Psoas muscle (tissue), 8 donors: ENCODE data around the gene ABCA2. TPM values are rescaled to one million over a fixed set of nuclear protein-coding genes. Genes with fewer than 3 reads are reported as not detected.

Source experiments
- ATAC-seq, 4 donors: fragments of 200-7000 bp; cut with Tn5 transposase; one replicate each; pipeline ENCODE4 v1.9.1; 2020; ENCODE audit warnings: moderate library complexity in 3 of 4, mild to moderate bottlenecking in 2 of 4
- DNase-seq, 2 donors: peaks; one replicate each; pipeline ENCODE4 v3.0.0-alpha.2; 2020
- H3K27ac ChIP-seq: fragments of 200-600 bp; one replicate; pipeline ENCODE4 v1.8.0; 2022
- H3K27me3 ChIP-seq, 3 donors: fragments of 200-600 bp in 1 of 3; one replicate each; pipeline versions ENCODE4 v1.6.1 to v1.8.0; 2013 to 2022; ENCODE audit warnings: low read length in 2 of 3, mild to moderate bottlenecking in 2 of 3, moderate library complexity in 1 of 3; ENCODE audit not compliant: insufficient read depth in 3 of 3
- H3K36me3 ChIP-seq, 2 donors: fragments of 200-600 bp in 1 of 2; one replicate each; pipeline versions ENCODE4 v1.6.1 to v1.8.0; 2013 to 2022; ENCODE audit warnings: low read depth in 1 of 2, mild to moderate bottlenecking in 1 of 2, moderate library complexity in 1 of 2; ENCODE audit not compliant: insufficient read depth in 1 of 2
- H3K4me1 ChIP-seq: fragments of 200-600 bp; one replicate; pipeline ENCODE4 v1.8.0; 2022
- H3K4me3 ChIP-seq: fragments of 200-600 bp; one replicate; pipeline ENCODE4 v1.8.0; 2022; ENCODE audit warnings: mild to moderate bottlenecking
- H3K9me3 ChIP-seq: fragments of 200-600 bp; one replicate; pipeline ENCODE4 v1.8.0; 2022
- WGBS, 3 donors: extraction: QIAGEN DNeasy Blood & Tissue Kit; methylation state at CpG; one replicate each; pipeline versions ENCODE4 v1.1.6 to v1.1.7; 2013; 5-methylcytosine and 5-hydroxymethylcytosine counted together
- intact Hi-C, 2 donors: fragments of 100-400 bp; cut with DNase I; formaldehyde crosslinking; loops; one replicate each; pipeline versions ENCODE4 v1.11.0 to v1.14.2; 2022
- long read RNA-seq, 2 donors: library from polyadenylated mRNA; unstranded; transcript quantifications; one replicate each; pipeline ENCODE4 v2.0.0, GENCODE V29; 2021
- polyA plus RNA-seq, 3 donors: library from polyadenylated mRNA; stranded (reverse); fragments of 200-250 nt; gene quantifications; one replicate each; pipeline ENCODE4 v1.2.3, GENCODE V29; 2013
- total RNA-seq, 4 donors: library from RNA; stranded (reverse); fragmentation: NEBNext Ultra II Directional in 2 of 4; extraction: Animal tissue kit (Norgen Biotek cat#: 25700) in 2 of 4; gene quantifications; one replicate each; pipeline versions ENCODE4 v1.2.1 to v1.2.4, GENCODE V29; 2021 to 2023
- TF ChIP-seq, protein P1 (sequence below): fragments of 200-600 bp; IDR thresholded peaks from one replicate; pipeline ENCODE4 v1.8.0; 2022; ENCODE audit warnings: antibody characterized with exemption
- donor health status: healthy with polysubstance abuse.
- donor health status: DM: no; HTN: no; CAD: no; lungs with moderate emphysema.
- donor health status: Bipolar disorder and iron deficiency.
- donor health status: healthy.
- donor health status: DM: yes; HTN: yes; CAD: no.
- donor health status: DM: no; HTN: no; CAD: no.
- donor health status: DM: no; HTN: no; CAD: no.
- donor health status: DM: yes; HTN: yes; CAD: no.

ABCA2 gene, protein sequence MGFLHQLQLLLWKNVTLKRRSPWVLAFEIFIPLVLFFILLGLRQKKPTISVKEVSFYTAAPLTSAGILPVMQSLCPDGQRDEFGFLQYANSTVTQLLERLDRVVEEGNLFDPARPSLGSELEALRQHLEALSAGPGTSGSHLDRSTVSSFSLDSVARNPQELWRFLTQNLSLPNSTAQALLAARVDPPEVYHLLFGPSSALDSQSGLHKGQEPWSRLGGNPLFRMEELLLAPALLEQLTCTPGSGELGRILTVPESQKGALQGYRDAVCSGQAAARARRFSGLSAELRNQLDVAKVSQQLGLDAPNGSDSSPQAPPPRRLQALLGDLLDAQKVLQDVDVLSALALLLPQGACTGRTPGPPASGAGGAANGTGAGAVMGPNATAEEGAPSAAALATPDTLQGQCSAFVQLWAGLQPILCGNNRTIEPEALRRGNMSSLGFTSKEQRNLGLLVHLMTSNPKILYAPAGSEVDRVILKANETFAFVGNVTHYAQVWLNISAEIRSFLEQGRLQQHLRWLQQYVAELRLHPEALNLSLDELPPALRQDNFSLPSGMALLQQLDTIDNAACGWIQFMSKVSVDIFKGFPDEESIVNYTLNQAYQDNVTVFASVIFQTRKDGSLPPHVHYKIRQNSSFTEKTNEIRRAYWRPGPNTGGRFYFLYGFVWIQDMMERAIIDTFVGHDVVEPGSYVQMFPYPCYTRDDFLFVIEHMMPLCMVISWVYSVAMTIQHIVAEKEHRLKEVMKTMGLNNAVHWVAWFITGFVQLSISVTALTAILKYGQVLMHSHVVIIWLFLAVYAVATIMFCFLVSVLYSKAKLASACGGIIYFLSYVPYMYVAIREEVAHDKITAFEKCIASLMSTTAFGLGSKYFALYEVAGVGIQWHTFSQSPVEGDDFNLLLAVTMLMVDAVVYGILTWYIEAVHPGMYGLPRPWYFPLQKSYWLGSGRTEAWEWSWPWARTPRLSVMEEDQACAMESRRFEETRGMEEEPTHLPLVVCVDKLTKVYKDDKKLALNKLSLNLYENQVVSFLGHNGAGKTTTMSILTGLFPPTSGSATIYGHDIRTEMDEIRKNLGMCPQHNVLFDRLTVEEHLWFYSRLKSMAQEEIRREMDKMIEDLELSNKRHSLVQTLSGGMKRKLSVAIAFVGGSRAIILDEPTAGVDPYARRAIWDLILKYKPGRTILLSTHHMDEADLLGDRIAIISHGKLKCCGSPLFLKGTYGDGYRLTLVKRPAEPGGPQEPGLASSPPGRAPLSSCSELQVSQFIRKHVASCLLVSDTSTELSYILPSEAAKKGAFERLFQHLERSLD (N-terminal part only)
- total RNA-seq: 10 to 100 TPM; 12.2 to 23.5 (median 18.3) TPM
- polyA plus RNA-seq: 10 to 100 TPM in 1 of 3 donors, 1 to 10 TPM in 2; 6.9 to 11.1 (median 8.5) TPM
- long read RNA-seq, donor 1, partial matches to known transcripts: 10 of 10 reads
- long read RNA-seq, donor 1, other reads (novel, unspliced or antisense): 0 of 10 reads
- long read RNA-seq, donor 2, partial matches to known transcripts: 7 of 7 reads
- long read RNA-seq, donor 2, other reads (novel, unspliced or antisense): 0 of 7 reads

- H3K27ac ChIP-seq: peak within 1 kb of the TSS; percentile 46
- 2 to 16% (median 5%) methylated on average over 21 to 95 of the region's 95 CpGs for WGBS, 3 donors
- DNase-seq (no peak), ATAC-seq (peak in 3 of 4 donors; percentile 28 to 39 (median 29))
- no peaks in the 10 kb centered on the region for H3K36me3 ChIP-seq
- H3K27me3 ChIP-seq: no peaks in the 10 kb centered on the region
- no peaks in the 10 kb centered on the region for H3K9me3 ChIP-seq
- peaks cover 21% of the 10 kb centered on the region for H3K4me1 ChIP-seq
- intact Hi-C loops: loop anchor here (5.0 to 10.0 kb wide), 2 partner anchors 180 to 183 kb away; partner anchors contain the start of genes PHPT1 (in 2 of the 2) and AJM1 (in 1 of the 2)
- H3K4me3 ChIP-seq: peak within 1 kb of the TSS; percentile 78
- TF ChIP-seq, protein P1, sequence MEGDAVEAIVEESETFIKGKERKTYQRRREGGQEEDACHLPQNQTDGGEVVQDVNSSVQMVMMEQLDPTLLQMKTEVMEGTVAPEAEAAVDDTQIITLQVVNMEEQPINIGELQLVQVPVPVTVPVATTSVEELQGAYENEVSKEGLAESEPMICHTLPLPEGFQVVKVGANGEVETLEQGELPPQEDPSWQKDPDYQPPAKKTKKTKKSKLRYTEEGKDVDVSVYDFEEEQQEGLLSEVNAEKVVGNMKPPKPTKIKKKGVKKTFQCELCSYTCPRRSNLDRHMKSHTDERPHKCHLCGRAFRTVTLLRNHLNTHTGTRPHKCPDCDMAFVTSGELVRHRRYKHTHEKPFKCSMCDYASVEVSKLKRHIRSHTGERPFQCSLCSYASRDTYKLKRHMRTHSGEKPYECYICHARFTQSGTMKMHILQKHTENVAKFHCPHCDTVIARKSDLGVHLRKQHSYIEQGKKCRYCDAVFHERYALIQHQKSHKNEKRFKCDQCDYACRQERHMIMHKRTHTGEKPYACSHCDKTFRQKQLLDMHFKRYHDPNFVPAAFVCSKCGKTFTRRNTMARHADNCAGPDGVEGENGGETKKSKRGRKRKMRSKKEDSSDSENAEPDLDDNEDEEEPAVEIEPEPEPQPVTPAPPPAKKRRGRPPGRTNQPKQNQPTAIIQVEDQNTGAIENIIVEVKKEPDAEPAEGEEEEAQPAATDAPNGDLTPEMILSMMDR: no peak
Observed at GRCh38 chr9:137027369-137028262, at the start of gene ABCA2. Gene ABCA2, minus strand, starts transcription at chr9:137028237. Its CDS starts 97 bp downstream, at chr9:137028140.

- Histone ChIP-seq H3K36me3 (peaks cover 0 to 9% of the 10 kb centered on the region in 2 donors), H3K4me1 (peaks cover 11% of the 10 kb centered on the region), H3K27ac (no peak within 1 kb of the TSS), H3K4me3 (peak within 1 kb of the TSS; percentile 66), H3K27me3 (peaks cover 0 to 4% (median 0%) of the 10 kb centered on the region in 3 donors), H3K9me3 (no peaks in the 10 kb centered on the region)
- peak; percentile 83 for DNase-seq
- TF ChIP-seq, protein P1: no peak
- intact Hi-C loops: no loop called here
- ATAC-seq: peak; percentile 41 to 71 (median 59)
- 2 to 4% (median 4%) methylated on average over 34 to 84 of the region's 87 CpGs for WGBS, 3 donors
Observed at GRCh38 chr9:137077010-137077747, 49.1 kb upstream of the ABCA2 start, which contains the start of gene UAP1L1. Gene UAP1L1, plus strand, starts transcription at chr9:137077517. Its CDS starts 16 bp downstream, at chr9:137077533.

DNA sequence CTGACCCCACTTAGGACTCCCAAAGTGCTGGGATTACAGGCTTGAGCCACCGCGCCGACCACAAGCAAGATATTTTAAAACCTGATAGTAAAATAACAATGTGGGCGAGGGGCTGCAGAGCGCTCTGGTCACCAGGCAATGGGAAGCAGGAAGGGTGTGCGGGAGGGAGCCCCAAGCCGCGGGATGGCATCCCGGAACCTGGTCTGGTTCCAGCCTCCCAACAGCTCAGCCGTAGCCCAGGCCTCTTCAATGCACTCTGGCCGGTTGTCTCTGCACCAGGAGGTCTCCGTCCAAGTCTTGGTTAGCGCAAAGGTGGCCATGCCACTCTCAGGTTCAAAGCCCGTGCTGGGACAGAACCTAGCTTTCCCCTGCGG, 48.6 kb upstream of the ABCA2 start:
- no peak overlapping the region for H3K27ac ChIP-seq
- peaks cover 0 to 9% of the 10 kb centered on the region in 2 donors for H3K36me3 ChIP-seq
- DNase-seq (no peak), ATAC-seq (peak in 3 of 4 donors; percentile 6 to 17 (median 10))
- TF ChIP-seq, protein P1: no peak
- intact Hi-C loops: no loop called here
- H3K27me3 ChIP-seq: peaks cover 0 to 4% (median 0%) of the 10 kb centered on the region in 3 donors
- peak overlapping the region; percentile 66 for H3K4me3 ChIP-seq
- WGBS, 3 donors: 57 to 60% (median 57%) methylated on average over 15 of the region's 15 CpGs
- no peaks in the 10 kb centered on the region for H3K9me3 ChIP-seq
- peaks cover 11% of the 10 kb centered on the region for H3K4me1 ChIP-seq
